Liver (tissue), 3 donors: Measurements from ENCODE around the gene RALGPS1.

Source experiments
- CTCF ChIP-seq: fragments of 150-350 bp; IDR thresholded peaks from 2 replicates; pipeline ENCODE4 v1.5.1; 2017; ENCODE audit warnings: improper control_type of control experiment, low read depth, low read length; ENCODE audit not compliant: missing input control
- EGR1 ChIP-seq, 2 donors: IDR thresholded peaks; 2 replicates each; pipeline ENCODE4 v1.6.1; 2016 to 2018; ENCODE audit warnings: antibody characterized with exemption in 2 of 2, low read depth in 2 of 2
- FOXA1 ChIP-seq: IDR thresholded peaks from 2 replicates; pipeline ENCODE4 v1.6.1; 2016; ENCODE audit warnings: antibody characterized with exemption
- FOXA2 ChIP-seq: IDR thresholded peaks from 2 replicates; pipeline ENCODE4 v1.6.1; 2016; ENCODE audit warnings: antibody characterized with exemption
- HNF4A ChIP-seq, 2 donors: conservative IDR thresholded peaks; 2 replicates each; pipeline ENCODE4 v1.6.1; 2016; ENCODE audit warnings: antibody characterized with exemption in 2 of 2, mild to moderate bottlenecking in 2 of 2
- HNF4G ChIP-seq: IDR thresholded peaks from 2 replicates; pipeline ENCODE4 v1.6.1; 2016; ENCODE audit warnings: antibody characterized with exemption
- JUND ChIP-seq, 2 donors: IDR thresholded peaks; 2 replicates each; pipeline ENCODE4 v1.6.1; 2016; ENCODE audit warnings: antibody characterized with exemption in 2 of 2
- MAX ChIP-seq: IDR thresholded peaks from 2 replicates; pipeline ENCODE4 v1.6.1; 2016; ENCODE audit warnings: antibody characterized with exemption
- RAD21 ChIP-seq, 2 donors: IDR thresholded peaks; 2 replicates each; pipeline ENCODE4 v1.6.1; 2016; ENCODE audit warnings: antibody characterized with exemption in 2 of 2, mild to moderate bottlenecking in 2 of 2
- REST ChIP-seq: IDR thresholded peaks from 2 replicates; pipeline ENCODE4 v1.6.1; 2016; ENCODE audit warnings: antibody characterized with exemption, mild to moderate bottlenecking
- SP1 ChIP-seq: IDR thresholded peaks from 2 replicates; pipeline ENCODE4 v1.6.1; 2018; ENCODE audit warnings: antibody characterized with exemption, mild to moderate bottlenecking
- TAF1 ChIP-seq: conservative IDR thresholded peaks from 2 replicates; pipeline ENCODE4 v1.6.1; 2016; ENCODE audit warnings: antibody characterized with exemption, mild to moderate bottlenecking
- YY1 ChIP-seq: IDR thresholded peaks from 2 replicates; pipeline ENCODE4 v1.6.1; 2016; ENCODE audit warnings: antibody characterized with exemption, mild to moderate bottlenecking
- donor health status: healthy.
- donor health status: healthy.

GRCh38 chr9:127169575-127169883, 254.9 kb downstream of the RALGPS1 start:
- TF ChIP-seq RAD21 (IDR thresholded peaks at IDR 0.05) (no peak), CTCF (no peak), SP1 (no peak), FOXA2 (no peak), REST (no peak), EGR1 (IDR thresholded peaks at IDR 0.05; ENCODE audit: low read depth in 2 of 2) (no peak), YY1 (no peak), MAX (no peak), FOXA1 (no peak), JUND (IDR thresholded peaks at IDR 0.05) (no peak), TAF1 (no peak), HNF4A (conservative IDR thresholded peaks at IDR 0.05) (no peak), HNF4G (no peak)
